SJCRH30 (cell line): ENCODE measurements around the gene CAPN10. TPM values are rescaled to one million over a fixed set of nuclear protein-coding genes. Genes with fewer than 3 reads are reported as not detected.

Experiments used
- DNase-seq, 2 experiments: peaks; one replicate each; pipeline ENCODE4 v3.0.0-alpha.2; 2015 to 2020
- H3K27ac ChIP-seq: fragments of 250-450 bp; sonication (Bioruptor Pico); 2 replicates; pipeline ENCODE4 v1.5.1; 2020; ENCODE audit warnings: mild to moderate bottlenecking, moderate library complexity
- H3K27me3 ChIP-seq: fragments of 250-450 bp; sonication (Bioruptor Pico); 2 replicates; pipeline ENCODE4 v1.5.1; 2020; ENCODE audit warnings: mild to moderate bottlenecking, moderate library complexity
- H3K36me3 ChIP-seq: fragments of 250-450 bp; sonication (Bioruptor Pico); 2 replicates; pipeline ENCODE4 v1.5.1; 2020; ENCODE audit warnings: mild to moderate bottlenecking, moderate library complexity
- H3K4me1 ChIP-seq: fragments of 250-450 bp; sonication (Bioruptor Pico); 2 replicates; pipeline ENCODE4 v1.5.1; 2020; ENCODE audit warnings: mild to moderate bottlenecking, moderate library complexity
- H3K4me3 ChIP-seq: fragments of 250-450 bp; sonication (Bioruptor Pico); 2 replicates; pipeline ENCODE4 v1.5.1; 2020; ENCODE audit warnings: mild to moderate bottlenecking, moderate library complexity
- H3K9me3 ChIP-seq: fragments of 250-450 bp; sonication (Bioruptor Pico); replicated peaks from 2 replicates; pipeline ENCODE4 v1.5.1; 2020; ENCODE audit warnings: mild to moderate bottlenecking, moderate library complexity
- total RNA-seq: library from RNA; depleted of rRNA; stranded (reverse); fragments of >200 nt; shearing (Covaris generic); gene quantifications from 2 replicates; pipeline ENCODE4 v1.2.3, GENCODE V29; 2014

The CAPN10 gene
- total RNA-seq, 1 experiment from 2014 or later, result 27.4 TPM

DNA sequence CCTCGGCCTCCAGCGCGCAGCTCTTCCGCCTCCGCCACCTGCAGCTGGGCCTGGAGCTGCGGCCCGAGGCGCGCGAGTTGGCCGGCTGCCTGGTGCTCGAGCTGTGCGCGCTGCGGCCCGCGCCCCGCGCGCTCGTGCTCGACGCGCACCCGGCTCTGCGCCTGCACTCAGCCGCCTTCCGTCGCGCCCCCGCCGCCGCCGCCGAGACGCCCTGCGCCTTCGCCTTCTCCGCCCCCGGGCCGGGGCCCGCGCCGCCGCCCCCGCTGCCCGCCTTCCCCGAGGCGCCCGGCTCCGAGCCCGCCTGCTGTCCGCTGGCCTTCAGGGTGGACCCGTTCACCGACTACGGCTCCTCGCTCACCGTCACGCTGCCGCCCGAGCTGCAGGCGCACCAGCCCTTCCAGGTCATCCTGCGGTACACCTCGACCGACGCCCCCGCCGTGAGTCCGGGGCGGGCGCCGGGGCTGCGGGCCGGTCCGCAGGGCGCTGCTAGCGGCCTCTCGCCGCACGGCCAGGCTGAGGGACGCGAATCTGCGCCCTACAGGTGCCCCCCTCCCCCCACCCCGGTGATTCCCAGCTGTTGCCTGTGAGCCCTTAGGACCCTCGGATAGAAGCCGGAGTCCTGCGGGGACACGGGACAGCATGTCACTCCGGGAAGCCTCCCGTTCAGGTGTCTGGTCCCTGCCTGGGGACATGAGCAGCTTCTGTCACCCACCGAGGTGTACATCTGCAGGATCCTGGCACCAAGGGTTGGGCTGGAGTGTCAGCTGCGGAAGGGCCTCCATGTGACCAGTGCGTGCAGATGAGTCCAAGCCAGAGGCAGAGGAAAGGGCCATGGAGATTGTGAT is 17.6 kb upstream of the CAPN10 start:
- Histone ChIP-seq H3K4me1 (peaks cover 31% of the 10 kb centered on the region), H3K27me3 (no peaks in the 10 kb centered on the region), H3K36me3 (no peaks in the 10 kb centered on the region), H3K4me3 (peak overlapping the region; percentile 53), H3K9me3 (no peaks in the 10 kb centered on the region), H3K27ac (no peak overlapping the region)
- peak; percentile 32 to 58 for DNase-seq

DNA sequence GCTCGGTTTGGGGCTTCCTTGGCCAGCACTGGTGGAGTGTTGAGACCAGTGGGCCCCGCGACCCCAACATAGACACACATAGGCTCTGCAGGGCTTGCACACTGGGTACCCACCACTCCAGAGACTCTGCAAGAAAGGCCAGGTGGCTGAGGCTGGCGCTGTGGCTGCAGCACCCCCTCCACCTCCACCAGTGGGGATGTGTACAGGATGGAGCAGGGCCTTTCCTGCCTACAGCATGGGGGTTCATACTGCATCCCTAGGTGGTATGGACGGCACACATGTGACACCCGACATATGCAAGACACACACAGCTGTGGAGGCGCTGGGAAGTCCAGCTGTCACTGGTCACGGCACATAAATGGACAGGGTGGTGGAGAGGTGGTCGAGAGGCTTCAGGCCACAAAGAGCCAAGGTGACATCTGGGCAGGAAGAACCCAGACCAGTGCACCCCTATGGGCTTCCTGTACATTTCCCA is 17.0 kb upstream of the CAPN10 start:
- no peaks in the 10 kb centered on the region for H3K9me3 ChIP-seq
- H3K4me1 ChIP-seq, result peaks cover 31% of the 10 kb centered on the region
- peak; percentile 48 to 59 for DNase-seq
- no peaks in the 10 kb centered on the region for H3K36me3 ChIP-seq
- H3K27ac ChIP-seq, result no peak overlapping the region
- no peaks in the 10 kb centered on the region for H3K27me3 ChIP-seq
- H3K4me3 ChIP-seq, result no peak overlapping the region; the same call in 1 of the 2 replicates

DNA sequence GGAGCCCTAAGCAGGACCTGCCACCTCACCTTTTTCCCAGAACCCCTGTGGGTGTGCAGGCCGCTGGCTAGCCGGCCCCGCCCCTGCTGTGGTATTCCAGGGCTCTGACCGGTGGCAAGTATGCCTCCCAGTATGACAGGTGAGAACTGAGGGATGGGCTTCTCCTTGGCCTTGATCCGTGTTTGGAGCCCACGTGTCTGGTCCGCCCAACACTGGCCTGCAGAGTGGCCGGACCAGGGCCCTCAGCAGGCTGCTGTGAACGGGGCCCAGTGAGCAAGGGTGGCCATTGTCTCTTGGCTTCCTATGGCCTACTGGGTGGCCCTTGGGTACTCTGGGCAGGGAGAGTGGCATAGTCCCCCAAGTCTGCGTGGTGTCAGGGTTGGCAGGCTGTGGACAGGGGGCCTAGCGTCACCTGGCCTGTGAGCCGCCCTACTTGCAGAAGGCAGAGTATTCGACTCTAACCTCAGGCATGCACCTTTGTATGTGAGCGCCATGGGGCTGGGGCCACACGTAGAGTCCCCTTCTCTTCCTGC is 16.5 kb upstream of the CAPN10 start:
- no peaks in the 10 kb centered on the region for H3K36me3 ChIP-seq
- no peak for DNase-seq
- H3K9me3 ChIP-seq, result no peaks in the 10 kb centered on the region
- H3K27me3 ChIP-seq, result no peaks in the 10 kb centered on the region
- H3K27ac ChIP-seq, result no peak overlapping the region
- no peak overlapping the region for H3K4me3 ChIP-seq
- H3K4me1 ChIP-seq, result peaks cover 30% of the 10 kb centered on the region

DNA sequence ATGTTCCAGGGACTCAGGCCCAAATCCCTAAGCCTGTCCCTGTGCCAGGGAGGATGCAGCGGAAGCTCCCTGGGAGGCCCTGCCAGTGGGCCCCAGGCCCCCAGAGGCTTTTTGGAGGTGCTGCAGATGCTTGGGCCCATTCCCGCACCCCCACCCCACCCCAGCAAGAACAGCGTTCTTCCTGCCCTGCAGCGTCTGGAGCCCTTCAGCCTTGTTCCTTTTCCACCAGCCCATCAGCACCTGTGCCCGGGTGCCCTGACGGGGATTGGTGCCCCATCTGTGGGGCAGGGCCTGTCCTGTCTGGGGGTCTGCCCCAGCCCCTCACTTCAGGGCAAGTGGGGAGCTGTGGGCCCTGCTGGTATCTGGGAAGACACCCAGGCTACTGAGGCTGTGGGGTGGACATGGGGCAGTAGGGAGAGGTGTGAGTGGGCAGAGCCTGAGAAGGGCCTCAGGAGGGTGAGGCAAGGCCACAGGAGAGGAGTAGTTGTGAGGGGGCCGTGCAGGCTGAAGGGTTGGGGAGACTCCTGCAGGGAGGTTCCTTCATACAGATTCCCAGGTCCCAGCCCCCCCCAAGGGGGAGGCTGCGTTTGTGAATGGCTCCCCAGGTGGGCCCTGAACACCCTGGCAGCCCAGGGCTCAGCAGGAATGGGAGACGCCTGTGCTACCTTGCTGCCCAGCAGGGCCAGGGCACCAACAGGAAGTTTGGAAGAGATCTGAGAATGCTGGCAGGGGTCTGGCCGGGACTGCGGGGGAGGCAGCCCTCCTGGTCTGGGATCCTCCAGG is 15.8 kb upstream of the CAPN10 start:
- Histone ChIP-seq H3K36me3 (no peaks in the 10 kb centered on the region), H3K27me3 (no peaks in the 10 kb centered on the region), H3K9me3 (no peaks in the 10 kb centered on the region), H3K4me3 (no peak overlapping the region), H3K27ac (no peak overlapping the region), H3K4me1 (peaks cover 24% of the 10 kb centered on the region)
- no peak for DNase-seq

DNA sequence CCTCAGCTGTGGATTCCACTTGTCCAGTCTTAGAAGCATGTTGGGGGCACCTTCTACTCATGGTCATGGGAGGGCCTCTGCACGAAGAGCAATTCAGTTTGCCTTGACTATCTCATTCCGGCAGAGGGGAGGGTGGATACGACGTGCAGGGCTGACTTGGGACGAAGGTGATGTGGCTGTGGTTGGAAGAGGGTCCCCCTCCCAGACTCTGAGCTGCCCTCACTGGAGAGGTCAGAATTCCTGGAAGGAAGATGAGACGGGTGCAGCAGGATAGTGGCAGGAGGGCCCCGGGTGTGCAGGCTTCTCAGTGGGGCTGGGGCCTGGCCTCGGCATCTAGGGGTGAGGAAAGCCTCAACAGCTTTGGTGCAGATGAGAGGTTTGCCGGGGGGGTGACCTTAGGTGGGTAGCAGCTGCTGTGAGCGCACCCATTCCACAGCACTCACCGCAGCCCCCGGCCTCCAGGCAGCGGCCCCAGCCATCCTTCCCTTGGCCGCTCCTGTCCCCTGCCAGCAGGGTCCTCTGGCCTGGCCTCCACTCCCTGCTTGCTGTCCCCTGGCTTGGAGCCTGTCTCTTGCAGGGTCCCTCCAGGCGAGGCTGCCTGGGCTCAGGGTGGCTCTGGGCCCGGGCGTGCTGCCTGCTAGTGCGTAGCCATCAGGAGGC is 15.1 kb upstream of the CAPN10 start:
- no peak for DNase-seq
- Histone ChIP-seq H3K27ac (no peak overlapping the region), H3K27me3 (no peaks in the 10 kb centered on the region), H3K4me3 (no peak overlapping the region), H3K9me3 (no peaks in the 10 kb centered on the region), H3K36me3 (no peaks in the 10 kb centered on the region), H3K4me1 (peaks cover 20% of the 10 kb centered on the region)

DNA sequence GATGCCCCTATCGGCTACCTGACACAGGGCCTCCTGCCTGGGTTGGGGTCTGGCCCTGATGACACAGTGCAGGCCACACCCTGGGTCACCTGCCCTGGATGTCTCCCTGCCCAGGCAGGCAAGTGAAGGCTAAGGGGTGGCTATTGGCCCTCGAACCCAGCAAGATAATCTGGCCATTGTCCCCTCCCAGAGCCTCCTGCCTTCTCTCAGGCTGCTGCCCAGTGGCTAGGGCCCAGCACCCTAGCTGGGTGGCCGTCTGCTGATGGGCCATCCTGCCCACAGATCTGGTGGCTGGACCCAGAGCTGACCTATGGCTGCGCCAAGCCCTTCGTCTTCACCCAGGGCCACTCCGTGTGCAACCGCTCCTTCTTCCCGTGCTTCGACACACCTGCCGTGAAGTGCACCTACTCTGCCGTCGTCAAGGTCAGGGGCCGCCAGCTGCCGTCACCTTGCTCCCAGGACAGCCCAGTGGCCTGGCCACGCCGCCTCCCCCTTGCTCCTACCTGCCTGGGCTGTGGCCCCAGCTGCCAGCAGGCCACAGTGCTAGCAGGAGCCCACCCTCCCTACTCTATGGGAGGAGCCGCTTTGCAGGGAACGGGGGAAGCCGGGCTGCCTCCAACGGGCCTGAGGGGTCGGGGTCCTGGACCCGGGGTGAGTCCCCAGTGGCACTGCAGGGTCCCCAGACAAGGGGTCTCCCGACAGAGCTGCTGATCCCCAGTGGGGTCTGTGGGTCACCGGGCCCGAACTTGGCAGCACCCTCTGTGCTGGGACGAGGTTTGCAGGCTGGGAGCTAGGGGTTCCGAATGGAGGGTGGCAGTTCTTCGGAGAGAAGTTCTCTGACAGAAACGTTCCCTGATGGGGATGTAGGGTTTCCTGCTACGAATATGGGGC is 14.1 kb upstream of the CAPN10 start:
- Histone ChIP-seq H3K36me3 (no peaks in the 10 kb centered on the region), H3K4me1 (peaks cover 15% of the 10 kb centered on the region), H3K4me3 (no peak overlapping the region), H3K27ac (no peak overlapping the region), H3K9me3 (no peaks in the 10 kb centered on the region), H3K27me3 (no peaks in the 10 kb centered on the region)
- DNase-seq, result no peak

DNA sequence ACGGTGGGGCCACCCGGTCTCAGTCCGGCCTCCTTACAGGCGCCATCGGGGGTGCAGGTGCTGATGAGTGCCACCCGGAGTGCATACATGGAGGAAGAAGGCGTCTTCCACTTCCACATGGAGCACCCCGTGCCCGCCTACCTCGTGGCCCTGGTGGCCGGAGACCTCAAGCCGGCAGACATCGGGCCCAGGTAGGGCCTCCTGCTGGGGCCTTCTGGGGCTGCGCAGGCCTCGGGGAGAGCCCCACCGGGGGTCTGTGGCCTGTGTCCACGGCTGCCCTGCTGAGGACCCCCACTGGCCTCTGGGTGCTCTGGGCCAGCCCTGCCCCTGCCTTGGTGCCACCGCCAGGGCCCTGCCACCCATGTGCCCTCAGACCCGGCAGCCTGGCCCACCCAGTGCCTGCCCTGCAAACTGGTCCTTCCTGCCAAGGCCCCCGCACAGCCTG is 13.4 kb upstream of the CAPN10 start:
- Histone ChIP-seq H3K27ac (no peak overlapping the region), H3K27me3 (no peaks in the 10 kb centered on the region), H3K9me3 (no peaks in the 10 kb centered on the region), H3K4me1 (peaks cover 10% of the 10 kb centered on the region), H3K4me3 (no peak overlapping the region), H3K36me3 (no peaks in the 10 kb centered on the region)
- no peak for DNase-seq

DNA sequence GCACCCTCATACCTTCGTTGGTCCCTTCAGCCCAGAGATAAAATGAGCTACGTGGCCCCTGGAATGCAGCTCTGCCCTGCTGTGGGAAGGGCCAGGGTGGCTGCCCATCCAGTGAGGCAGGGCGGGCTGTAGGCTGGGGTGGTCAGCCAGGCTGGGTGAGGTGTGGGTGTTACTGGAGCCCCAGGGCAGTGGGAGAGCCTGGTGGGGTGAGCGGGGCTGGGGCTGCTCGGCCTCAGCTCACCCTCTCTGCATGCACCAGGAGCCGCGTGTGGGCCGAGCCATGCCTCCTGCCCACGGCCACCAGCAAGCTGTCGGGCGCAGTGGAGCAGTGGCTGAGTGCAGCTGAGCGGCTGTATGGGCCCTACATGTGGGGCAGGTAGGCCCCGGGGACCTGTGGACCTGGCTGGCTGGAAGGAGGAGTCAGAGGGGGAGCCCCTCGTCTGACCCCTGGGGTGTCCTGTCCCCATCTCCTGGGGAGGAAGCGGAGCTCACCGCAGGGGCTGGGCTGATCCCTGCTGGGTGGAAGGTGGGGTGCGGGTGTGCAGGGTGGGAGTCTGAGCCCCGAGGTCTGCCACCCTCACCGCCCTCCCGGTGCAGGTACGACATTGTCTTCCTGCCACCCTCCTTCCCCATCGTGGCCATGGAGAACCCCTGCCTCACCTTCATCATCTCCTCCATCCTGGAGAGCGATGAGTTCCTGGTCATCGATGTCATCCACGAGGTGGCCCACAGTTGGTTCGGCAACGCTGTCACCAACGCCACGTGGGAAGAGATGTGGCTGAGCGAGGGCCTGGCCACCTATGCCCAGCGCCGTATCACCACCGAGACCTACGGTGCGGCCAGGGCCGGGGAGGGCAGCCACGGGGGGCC is 12.8 kb upstream of the CAPN10 start:
- no peaks in the 10 kb centered on the region for H3K36me3 ChIP-seq
- no peak overlapping the region for H3K27ac ChIP-seq
- no peaks in the 10 kb centered on the region for H3K9me3 ChIP-seq
- peaks cover 10% of the 10 kb centered on the region for H3K4me1 ChIP-seq
- H3K27me3 ChIP-seq, result no peaks in the 10 kb centered on the region
- no peak overlapping the region for H3K4me3 ChIP-seq
- no peak for DNase-seq

DNA sequence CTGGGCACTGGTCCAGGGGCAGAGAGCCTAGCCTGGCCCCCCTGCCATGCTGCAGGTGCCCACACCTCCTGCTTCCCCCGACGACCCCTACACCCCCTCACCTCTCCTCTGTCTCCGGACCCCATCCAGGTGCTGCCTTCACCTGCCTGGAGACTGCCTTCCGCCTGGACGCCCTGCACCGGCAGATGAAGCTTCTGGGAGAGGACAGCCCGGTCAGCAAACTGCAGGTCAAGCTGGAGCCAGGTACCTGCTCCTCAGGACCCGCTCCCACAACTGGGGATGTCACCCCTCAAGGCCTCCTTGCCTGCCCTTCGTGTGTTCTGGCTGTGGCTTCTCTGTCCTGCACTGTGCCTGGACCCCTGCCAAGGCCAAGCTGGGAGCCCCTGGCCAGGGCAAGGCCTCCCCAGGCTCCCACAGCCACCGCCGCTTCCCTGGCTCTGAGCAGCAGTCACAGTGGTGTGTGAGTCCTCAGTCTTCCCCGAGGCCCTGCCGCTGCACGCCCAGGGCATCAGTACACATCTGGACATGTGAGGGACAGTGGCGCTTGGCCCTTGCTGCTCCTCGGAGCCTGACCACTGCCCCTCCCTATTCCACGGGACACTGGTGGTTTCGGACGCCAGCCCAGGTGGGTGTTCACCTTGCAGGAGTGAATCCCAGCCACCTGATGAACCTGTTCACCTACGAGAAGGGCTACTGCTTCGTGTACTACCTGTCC is 12.0 kb upstream of the CAPN10 start:
- no peaks in the 10 kb centered on the region for H3K27me3 ChIP-seq
- DNase-seq, result no peak
- H3K27ac ChIP-seq, result no peak overlapping the region
- H3K4me3 ChIP-seq, result no peak overlapping the region
- H3K9me3 ChIP-seq, result no peaks in the 10 kb centered on the region
- peaks cover 6% of the 10 kb centered on the region for H3K4me1 ChIP-seq
- H3K36me3 ChIP-seq, result no peaks in the 10 kb centered on the region

DNA sequence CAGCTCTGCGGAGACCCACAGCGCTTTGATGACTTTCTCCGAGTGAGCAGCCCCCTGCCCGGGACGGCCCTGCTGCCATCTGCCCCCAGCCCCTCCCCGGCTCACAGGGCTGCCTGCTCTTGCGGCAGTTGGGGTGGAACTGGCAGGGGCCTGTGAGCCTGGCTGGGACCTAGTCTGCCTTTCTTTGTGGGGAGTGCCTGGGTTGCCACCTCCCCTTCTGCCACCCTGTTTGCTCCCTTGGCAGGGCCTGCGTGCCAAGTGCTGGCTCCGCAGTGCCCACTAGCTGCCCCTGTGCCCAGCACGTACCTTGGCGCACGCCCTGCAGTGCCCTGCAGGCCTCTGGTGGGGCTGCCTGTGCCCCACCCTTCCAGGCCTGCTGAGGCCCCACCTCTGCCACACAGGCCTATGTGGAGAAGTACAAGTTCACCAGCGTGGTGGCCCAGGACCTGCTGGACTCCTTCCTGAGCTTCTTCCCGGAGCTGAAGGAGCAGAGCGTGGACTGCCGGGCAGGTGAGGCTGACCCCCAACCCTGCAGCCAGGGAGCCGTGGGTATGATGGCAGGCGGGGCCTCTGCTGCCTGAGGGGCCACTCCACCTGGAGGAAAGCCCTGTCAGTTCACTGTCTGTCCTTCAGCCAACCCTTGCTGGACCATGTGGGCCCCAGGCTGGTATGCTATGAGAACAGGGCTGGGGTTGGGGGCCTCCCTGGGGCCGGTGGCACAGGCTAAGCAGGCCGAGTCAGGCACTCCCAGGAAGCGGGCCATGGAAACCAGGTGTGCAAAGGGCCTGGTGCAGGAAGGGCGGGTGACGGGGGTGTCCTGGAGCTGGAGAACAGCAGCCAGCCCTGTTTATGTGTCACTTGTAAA is 11.2 kb upstream of the CAPN10 start:
- no peaks in the 10 kb centered on the region for H3K36me3 ChIP-seq
- no peak overlapping the region for H3K4me3 ChIP-seq
- H3K27me3 ChIP-seq, result no peaks in the 10 kb centered on the region
- H3K9me3 ChIP-seq, result no peaks in the 10 kb centered on the region
- H3K4me1 ChIP-seq, result no peaks in the 10 kb centered on the region
- H3K27ac ChIP-seq, result no peak overlapping the region
- DNase-seq, result no peak

DNA sequence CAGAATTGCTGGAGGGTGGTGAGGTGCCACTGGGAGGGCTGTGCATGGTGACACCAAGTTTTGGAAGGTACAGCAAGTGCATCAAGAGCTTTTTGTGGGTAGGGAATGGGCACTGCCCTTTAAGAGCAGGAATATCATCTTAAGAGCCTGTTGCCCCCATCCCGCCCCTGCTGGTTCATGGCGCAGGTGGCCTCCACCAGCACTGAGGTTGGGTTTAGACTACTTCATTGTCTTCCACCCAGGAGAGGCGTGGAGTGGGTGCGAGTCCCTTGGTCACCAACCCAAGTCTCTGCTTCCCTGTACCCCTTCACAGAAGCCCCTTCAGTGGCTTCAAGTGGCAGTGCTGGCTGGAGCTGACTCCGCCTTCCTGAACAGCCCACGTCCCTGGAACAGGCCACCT is 10.5 kb upstream of the CAPN10 start:
- no peaks in the 10 kb centered on the region for H3K9me3 ChIP-seq
- no peak for DNase-seq
- H3K36me3 ChIP-seq, result no peaks in the 10 kb centered on the region

More for the DNA sequence above, 10.5 kb upstream of the CAPN10 start:
- H3K27ac ChIP-seq, result no peak overlapping the region
- no peaks in the 10 kb centered on the region for H3K4me1 ChIP-seq
- H3K27me3 ChIP-seq, result no peaks in the 10 kb centered on the region
- no peak overlapping the region for H3K4me3 ChIP-seq
